Ectodermal cell (in vitro differentiated cells): ENCODE results near the gene MLLT6.

Experiments
- H3K27ac ChIP-seq: 2 replicates; pipeline ENCODE4 v1.7.0; 2013; ENCODE audit warnings: mild to moderate bottlenecking, low read depth, low read length; ENCODE audit not compliant: insufficient read depth, poor library complexity, severe bottlenecking
- H3K27me3 ChIP-seq: 2 replicates; pipeline ENCODE4 v1.7.0; 2013; ENCODE audit warnings: mild to moderate bottlenecking, low read length; ENCODE audit not compliant: insufficient read depth, control insufficient read depth, poor library complexity, severe bottlenecking
- H3K36me3 ChIP-seq: one replicate; pipeline ENCODE4 v1.7.0; 2013; ENCODE audit warnings: low read length; ENCODE audit not compliant: control insufficient read depth, insufficient read depth
- H3K4me1 ChIP-seq: one replicate; pipeline ENCODE4 v1.7.0; 2013; ENCODE audit warnings: low read length; ENCODE audit not compliant: control insufficient read depth, insufficient read depth
- H3K4me3 ChIP-seq: 2 replicates; pipeline ENCODE4 v1.7.0; 2013; ENCODE audit warnings: low read depth, low read length, control low read depth; ENCODE audit not compliant: insufficient read depth
- H3K9me3 ChIP-seq: 2 replicates; pipeline ENCODE4 v1.7.0; 2013; ENCODE audit warnings: mild to moderate bottlenecking, low read length, moderate library complexity; ENCODE audit not compliant: control insufficient read depth
- WGBS, 2 experiments: methylation state at CpG; one replicate each; pipeline ENCODE4 v1.1.7; 2013; ENCODE audit warnings: missing lambda C conversion rate in 2 of 2; 5-methylcytosine and 5-hydroxymethylcytosine counted together

MLLT6 gene

DNA sequence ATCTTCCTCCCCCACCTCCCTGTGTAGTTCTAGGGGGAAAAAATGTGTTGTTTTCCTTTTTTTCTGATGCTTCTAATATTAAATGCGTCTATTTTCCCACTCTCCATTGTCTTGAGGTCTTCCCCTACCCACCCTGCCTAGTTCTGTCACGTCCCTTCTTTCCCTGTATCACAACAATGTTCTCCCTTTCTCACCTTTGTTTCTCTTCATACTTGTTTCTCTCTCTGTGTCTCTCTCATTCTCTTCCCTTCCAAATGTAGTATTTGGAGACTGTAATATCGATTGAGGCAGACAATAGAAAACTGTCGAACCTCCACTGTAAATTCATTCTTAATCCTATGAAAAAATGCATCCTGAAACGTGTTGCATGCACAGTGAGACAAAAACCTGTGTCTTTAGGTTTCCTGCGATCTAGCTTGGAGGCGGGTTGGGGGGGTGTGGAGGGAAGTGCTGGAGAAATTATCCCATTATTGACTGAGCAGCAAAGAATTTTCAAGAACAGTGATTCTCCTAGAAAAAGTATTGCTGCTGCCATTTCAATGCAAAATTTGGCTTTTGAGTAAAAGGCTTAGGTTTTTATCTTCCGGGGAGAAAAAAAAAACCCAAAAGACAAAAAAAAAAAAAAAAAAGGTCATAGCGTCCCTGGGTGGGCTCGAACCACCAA is 46.2 kb downstream of the MLLT6 start:
- 3% methylated on average over 10 of the region's 10 CpGs for WGBS, 2 experiments
- H3K27ac ChIP-seq: no peak overlapping the region
- H3K4me3 ChIP-seq: peak overlapping the region; percentile 94
- no peaks in the 10 kb centered on the region for H3K9me3 ChIP-seq
- peaks cover 10% of the 10 kb centered on the region for H3K27me3 ChIP-seq
- peaks cover 5% of the 10 kb centered on the region for H3K36me3 ChIP-seq
- peaks cover 17% of the 10 kb centered on the region for H3K4me1 ChIP-seq

DNA sequence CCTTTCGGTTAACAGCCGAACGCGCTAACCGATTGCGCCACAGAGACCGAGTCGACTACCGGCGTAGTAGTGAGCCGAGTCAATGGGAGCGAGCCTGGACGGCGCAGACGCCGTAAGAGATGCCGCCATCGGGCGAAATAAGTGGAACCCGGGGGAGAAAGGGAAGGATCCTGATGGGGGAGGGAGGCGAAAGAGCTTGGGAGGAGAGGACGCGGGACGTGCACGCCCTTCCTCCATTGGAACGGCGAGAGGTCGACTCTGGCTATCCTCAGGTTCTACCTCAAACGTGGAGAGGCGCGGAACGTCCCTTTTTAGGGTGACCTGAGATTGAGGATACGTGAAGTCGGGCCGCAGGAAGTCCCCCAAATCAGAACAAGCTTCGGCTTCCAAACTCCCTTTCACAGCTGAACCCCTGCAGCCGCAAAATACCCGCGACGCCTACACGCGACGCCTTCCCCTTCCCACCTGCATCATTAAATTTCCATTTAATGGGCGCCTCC is 46.8 kb downstream of the MLLT6 start:
- H3K27me3 ChIP-seq: peaks cover 10% of the 10 kb centered on the region
- peaks cover 5% of the 10 kb centered on the region for H3K36me3 ChIP-seq
- H3K4me1 ChIP-seq: peaks cover 11% of the 10 kb centered on the region
- 0 to 1% methylated on average over 44 of the region's 44 CpGs for WGBS, 2 experiments
- H3K9me3 ChIP-seq: no peaks in the 10 kb centered on the region
- peak overlapping the region; percentile 78 for H3K27ac ChIP-seq
- H3K4me3 ChIP-seq: peak overlapping the region; percentile 94

DNA sequence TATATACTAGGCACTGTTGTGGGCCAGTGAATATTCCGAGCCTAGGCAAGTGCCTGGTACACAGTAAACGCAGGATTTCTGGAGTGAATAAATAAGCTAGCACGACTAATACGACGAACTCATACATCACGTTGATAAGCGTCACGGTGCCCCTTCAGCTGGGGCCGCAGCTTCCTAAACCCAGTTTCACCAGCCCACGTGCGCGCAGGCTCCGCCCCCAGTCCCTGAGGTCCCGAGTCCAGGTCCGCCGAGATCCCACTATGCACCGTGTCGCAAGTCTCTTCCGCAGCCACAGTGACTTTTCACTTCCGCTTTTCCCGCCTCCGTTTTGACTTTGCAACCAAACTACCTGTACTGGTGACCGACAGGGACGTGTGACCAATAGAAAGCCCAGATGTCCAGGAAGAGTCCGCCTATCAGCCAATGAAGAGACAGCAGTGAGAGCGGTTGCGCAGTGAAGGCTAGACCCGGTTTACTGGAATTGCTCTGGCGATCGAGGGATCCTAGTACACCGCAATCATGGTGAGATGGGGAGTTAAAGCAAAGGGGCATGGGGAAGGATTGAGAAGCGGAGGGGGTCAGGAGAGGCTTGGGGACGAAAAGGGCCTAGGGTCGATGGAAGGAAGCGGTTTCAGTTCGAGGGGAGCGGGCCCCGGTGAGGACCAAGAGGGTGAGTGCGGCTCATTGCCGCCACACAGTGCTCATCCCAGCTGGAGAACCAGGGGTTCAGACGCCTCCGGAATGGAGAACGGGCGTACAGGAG is 47.4 kb downstream of the MLLT6 start, which contains the start of gene PSMB3:
PSMB3 (plus strand) TSS at position 434 of the 763 bp plus-strand sequence; CDS start at position 520, 86 bp downstream.
- Histone ChIP-seq H3K9me3 (no peaks in the 10 kb centered on the region), H3K4me1 (peaks cover 11% of the 10 kb centered on the region), H3K27ac (peak within 1 kb of the TSS; percentile 78), H3K36me3 (peaks cover 5% of the 10 kb centered on the region), H3K4me3 (peak within 1 kb of the TSS; percentile 94), H3K27me3 (peaks cover 10% of the 10 kb centered on the region)
- WGBS, 2 experiments: 0% methylated on average over 44 of the region's 44 CpGs

DNA sequence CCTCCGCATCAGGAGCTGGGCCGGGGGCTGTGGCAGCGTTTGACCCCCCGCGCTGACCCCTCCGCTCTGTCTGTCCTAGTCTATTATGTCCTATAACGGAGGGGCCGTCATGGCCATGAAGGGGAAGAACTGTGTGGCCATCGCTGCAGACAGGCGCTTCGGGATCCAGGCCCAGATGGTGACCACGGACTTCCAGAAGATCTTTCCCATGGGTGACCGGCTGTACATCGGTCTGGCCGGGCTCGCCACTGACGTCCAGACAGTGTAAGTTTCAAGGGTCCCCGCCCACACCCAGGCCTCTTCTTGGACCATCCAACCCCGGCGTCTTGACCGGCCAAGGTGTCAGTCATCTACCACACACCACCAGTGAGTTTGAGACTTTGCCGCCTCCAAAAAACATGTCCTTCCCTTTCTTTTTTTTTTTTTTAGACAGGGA is 48.0 kb downstream of the MLLT6 start:
- Histone ChIP-seq H3K4me1 (peaks cover 11% of the 10 kb centered on the region), H3K27me3 (peaks cover 10% of the 10 kb centered on the region), H3K9me3 (no peaks in the 10 kb centered on the region), H3K4me3 (peak overlapping the region; percentile 94), H3K27ac (no peak overlapping the region), H3K36me3 (peaks cover 5% of the 10 kb centered on the region)
- 13% methylated on average over 22 of the region's 22 CpGs for WGBS, 2 experiments

DNA sequence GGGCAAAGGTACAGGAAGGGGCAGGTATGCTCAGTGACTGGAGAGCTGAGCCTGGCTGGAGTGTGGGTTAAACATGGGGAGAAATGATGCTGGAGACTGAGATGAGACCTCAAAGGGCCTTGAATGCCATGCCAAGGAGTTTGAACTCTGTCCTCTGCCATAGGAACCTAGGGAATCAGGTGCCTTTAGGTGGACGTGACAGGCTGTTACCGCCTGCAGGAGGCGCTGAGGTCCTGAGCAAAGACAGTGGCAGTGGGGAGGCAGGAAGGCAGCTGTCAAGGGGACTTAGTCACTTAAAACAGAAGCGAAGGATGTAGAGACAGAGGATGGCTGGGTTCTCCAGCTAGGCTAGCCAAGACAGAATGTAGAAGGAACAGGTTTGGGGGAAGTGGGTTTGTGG is 56.5 kb downstream of the MLLT6 start:
- peaks cover 34% of the 10 kb centered on the region for H3K36me3 ChIP-seq

DNA sequence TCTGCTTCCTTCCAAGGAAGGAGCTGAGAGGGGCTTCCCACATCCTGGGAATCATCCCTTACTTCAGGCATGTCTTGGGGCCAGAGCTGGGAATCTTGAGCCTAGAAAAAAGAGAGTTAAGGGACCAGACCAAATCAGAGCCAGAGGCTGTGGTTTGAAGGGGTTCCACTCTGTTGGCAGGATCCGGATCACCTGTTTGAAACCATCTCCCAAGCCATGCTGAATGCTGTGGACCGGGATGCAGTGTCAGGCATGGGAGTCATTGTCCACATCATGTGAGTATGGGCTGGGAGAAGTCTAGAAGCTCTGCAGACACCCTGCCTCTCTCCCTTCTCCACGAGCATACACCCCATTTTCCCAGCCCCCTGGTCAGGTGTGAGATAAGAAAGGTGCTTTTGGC is 57.2 kb downstream of the MLLT6 start:
- H3K27me3 ChIP-seq: no peaks in the 10 kb centered on the region
- 92 to 97% methylated on average over 3 of the region's 3 CpGs for WGBS, 2 experiments
- no peak overlapping the region for H3K27ac ChIP-seq
- peaks cover 37% of the 10 kb centered on the region for H3K36me3 ChIP-seq
- no peak overlapping the region for H3K4me3 ChIP-seq
- no peaks in the 10 kb centered on the region for H3K4me1 ChIP-seq
- H3K9me3 ChIP-seq: no peaks in the 10 kb centered on the region

More for the DNA sequence above, 56.5 kb downstream of the MLLT6 start:
- H3K27me3 ChIP-seq: no peaks in the 10 kb centered on the region
- H3K27ac ChIP-seq: no peak overlapping the region
- H3K4me3 ChIP-seq: no peak overlapping the region
- H3K9me3 ChIP-seq: no peaks in the 10 kb centered on the region
- 79 to 80% methylated on average over 4 of the region's 4 CpGs for WGBS, 2 experiments
- no peaks in the 10 kb centered on the region for H3K4me1 ChIP-seq

DNA sequence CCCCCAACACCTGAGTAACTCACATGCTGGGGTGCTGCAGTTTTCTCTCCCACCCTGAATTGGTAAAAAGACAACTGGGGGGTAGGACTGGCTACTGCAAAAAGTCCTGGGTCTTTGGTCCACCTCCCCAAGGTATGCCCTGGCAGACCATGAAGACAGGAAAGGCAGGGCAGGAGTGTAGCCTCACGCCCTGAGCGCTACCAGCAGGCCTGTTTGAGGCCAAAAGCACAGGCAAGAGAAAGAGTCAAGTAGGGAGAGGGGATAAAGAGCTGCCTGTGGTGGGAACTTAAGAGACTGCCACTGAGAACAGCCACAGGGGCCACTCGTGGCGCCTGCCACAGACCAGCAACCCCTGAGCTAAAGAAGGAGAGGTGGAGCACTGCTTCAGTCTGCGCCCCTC is 61.3 kb downstream of the MLLT6 start:
- no peaks in the 10 kb centered on the region for H3K4me1 ChIP-seq
- no peaks in the 10 kb centered on the region for H3K9me3 ChIP-seq
- peaks cover 40% of the 10 kb centered on the region for H3K36me3 ChIP-seq
- H3K27me3 ChIP-seq: no peaks in the 10 kb centered on the region
- WGBS, 2 experiments: 92 to 95% methylated on average over 5 of the region's 5 CpGs
- H3K4me3 ChIP-seq: no peak overlapping the region
- no peak overlapping the region for H3K27ac ChIP-seq

DNA sequence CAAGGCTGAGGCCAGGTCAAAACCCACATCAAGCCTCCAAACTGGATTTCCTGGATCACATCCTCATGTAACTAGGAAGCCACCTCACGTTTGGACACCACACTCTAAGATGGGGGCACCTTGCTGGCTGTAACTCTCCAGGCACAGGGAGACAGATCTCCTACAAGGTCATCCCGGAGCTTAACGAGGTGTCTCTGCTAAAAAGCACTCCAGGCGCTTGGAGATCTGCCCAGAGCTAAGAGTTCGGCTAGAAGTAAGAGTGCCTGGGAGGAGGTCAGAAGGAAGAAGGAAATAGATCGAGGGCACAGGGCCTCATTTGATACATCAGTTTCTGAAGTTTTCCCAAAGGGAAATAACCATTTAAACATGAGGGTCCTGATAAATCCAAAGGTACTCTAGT is 63.3 kb downstream of the MLLT6 start:
- WGBS, 2 experiments: 93 to 97% methylated on average over 6 of the region's 6 CpGs
- Histone ChIP-seq H3K4me1 (no peaks in the 10 kb centered on the region), H3K27ac (no peak overlapping the region), H3K36me3 (peaks cover 44% of the 10 kb centered on the region), H3K4me3 (no peak overlapping the region), H3K27me3 (no peaks in the 10 kb centered on the region), H3K9me3 (no peaks in the 10 kb centered on the region)

DNA sequence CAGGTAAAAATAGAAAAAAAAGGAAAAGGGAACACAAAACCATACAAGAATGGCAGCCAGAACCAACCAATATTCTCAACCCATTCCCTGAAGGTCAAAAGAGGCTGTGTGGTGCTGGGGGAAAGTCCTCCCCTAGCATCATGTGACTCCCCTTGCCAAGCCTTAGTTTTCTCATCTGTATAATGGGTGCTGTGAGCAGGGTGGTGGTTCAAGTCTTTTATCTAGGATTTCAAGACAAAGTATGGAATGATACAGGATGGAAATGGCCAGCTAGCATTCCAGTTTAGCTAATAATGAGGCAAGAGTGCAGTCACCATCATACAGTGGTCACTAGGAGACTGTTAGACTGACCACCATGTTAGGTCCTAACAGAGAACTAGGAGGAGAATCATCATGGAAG is 68.2 kb downstream of the MLLT6 start:
- Histone ChIP-seq H3K27ac (no peak overlapping the region), H3K27me3 (no peaks in the 10 kb centered on the region), H3K9me3 (no peaks in the 10 kb centered on the region), H3K4me3 (no peak overlapping the region), H3K36me3 (peaks cover 39% of the 10 kb centered on the region), H3K4me1 (no peaks in the 10 kb centered on the region)

DNA sequence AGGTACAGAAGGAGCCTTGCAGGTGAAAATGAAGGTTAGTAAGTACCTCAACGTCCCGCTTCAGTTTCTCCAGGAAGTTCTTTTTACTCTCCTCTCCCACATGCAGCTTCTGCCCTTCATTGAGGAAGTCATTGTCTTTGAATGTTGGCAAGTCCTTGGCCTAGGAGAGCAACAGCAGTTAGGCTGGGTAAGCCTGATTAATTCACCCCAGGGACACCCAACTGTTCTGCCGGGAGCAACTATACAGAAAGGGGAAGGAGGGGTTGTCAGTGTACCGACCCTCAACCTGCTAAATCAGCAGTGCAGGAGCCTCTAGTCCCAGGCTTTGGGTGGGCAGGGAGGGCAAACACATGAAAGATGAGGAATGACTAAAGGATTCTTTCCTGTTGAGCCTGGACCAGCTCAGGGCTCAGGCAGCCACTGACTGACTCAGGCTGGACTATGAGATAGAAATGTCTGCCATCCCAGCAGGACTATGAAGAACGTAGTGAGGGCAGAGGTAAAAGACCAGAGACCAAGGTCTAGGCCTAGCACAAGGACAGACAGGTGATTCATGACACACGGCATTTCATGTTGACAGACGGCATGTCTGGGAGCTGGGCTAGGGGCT is 72.7 kb downstream of the MLLT6 start:
- no peaks in the 10 kb centered on the region for H3K4me1 ChIP-seq
- peaks cover 56% of the 10 kb centered on the region for H3K36me3 ChIP-seq
- H3K27ac ChIP-seq: no peak overlapping the region
- WGBS, 2 experiments: 80 to 81% methylated on average over 7 of the region's 7 CpGs
- no peaks in the 10 kb centered on the region for H3K27me3 ChIP-seq
- no peak overlapping the region for H3K4me3 ChIP-seq
- no peaks in the 10 kb centered on the region for H3K9me3 ChIP-seq
